RWPE2 (cell line): ENCODE results near the gene STK4.
A peak's percentile ranks its signal among the peaks of the same experiment; 100 is the strongest.

Source experiments
- ATAC-seq: fragments of 200-7000 bp; cut with Tn5 transposase; 3 replicates; pipeline ENCODE4 v1.9.1; 2021; ENCODE audit warnings: low read depth
- DNase-seq: peaks from one replicate; pipeline ENCODE4 v3.0.0-alpha.2; 2020; ENCODE audit warnings: low spot score
- H3K27ac ChIP-seq: fragments of 450-650 bp; 2 replicates; pipeline ENCODE4 v1.5.1; 2017; ENCODE audit warnings: mild to moderate bottlenecking; ENCODE audit not compliant: poor library complexity, severe bottlenecking
- H3K27me3 ChIP-seq: fragments of 250-450 bp; sonication (Bioruptor Pico); 2 replicates; pipeline ENCODE4 v1.5.1; 2021; ENCODE audit warnings: mild to moderate bottlenecking, moderate library complexity; ENCODE audit not compliant: insufficient read depth, poor library complexity, severe bottlenecking
- H3K36me3 ChIP-seq: fragments of 250-450 bp; sonication (Bioruptor Pico); 2 replicates; pipeline ENCODE4 v1.5.1; 2020; ENCODE audit warnings: low read depth, mild to moderate bottlenecking, moderate library complexity
- H3K4me1 ChIP-seq: fragments of 250-450 bp; sonication (Bioruptor Pico); 2 replicates; pipeline ENCODE4 v1.5.1; 2021; ENCODE audit warnings: mild to moderate bottlenecking, moderate library complexity; ENCODE audit not compliant: insufficient read depth, poor library complexity, severe bottlenecking
- H3K4me3 ChIP-seq: fragments of 250-450 bp; sonication (Bioruptor Pico); 2 replicates; pipeline ENCODE4 v1.5.1; 2021; ENCODE audit warnings: mild to moderate bottlenecking, moderate library complexity; ENCODE audit not compliant: severe bottlenecking
- H3K9me3 ChIP-seq: fragments of 250-450 bp; sonication (Bioruptor Pico); 2 replicates; pipeline ENCODE4 v1.5.1; 2021; ENCODE audit warnings: mild to moderate bottlenecking, moderate library complexity; ENCODE audit not compliant: severe bottlenecking
- CTCF ChIP-seq: fragments of 450-650 bp; IDR thresholded peaks from one replicate; pipeline ENCODE4 v1.5.1; 2017; ENCODE audit warnings: mild to moderate bottlenecking, moderate library complexity; ENCODE audit not compliant: poor library complexity, severe bottlenecking

The STK4 gene

GRCh38 chr20:45036044-45036755 lies 69.9 kb downstream of the STK4 start:
- Histone ChIP-seq H3K4me1 (peaks cover 74% of the 10 kb centered on the region), H3K36me3 (peaks cover 37% of the 10 kb centered on the region), H3K27ac (peak overlapping the region; percentile 76), H3K27me3 (no peaks in the 10 kb centered on the region), H3K9me3 (no peaks in the 10 kb centered on the region), H3K4me3 (no peak overlapping the region)
- no peak for TF ChIP-seq CTCF
- DNase-seq (peak; percentile 84), ATAC-seq (peak; percentile 89)

- ATAC-seq (0 out of 3 replicates have a peak, but pooled peaks have one; percentile 15), DNase-seq (no peak)
- peaks cover 80% of the 10 kb centered on the region for H3K4me1 ChIP-seq
- H3K36me3 ChIP-seq = peaks cover 38% of the 10 kb centered on the region
- TF ChIP-seq CTCF = no peak
- H3K4me3 ChIP-seq = no peak overlapping the region
- no peaks in the 10 kb centered on the region for H3K9me3 ChIP-seq
- H3K27me3 ChIP-seq = no peaks in the 10 kb centered on the region
- peak overlapping the region; percentile 76 for H3K27ac ChIP-seq
These were observed 70.7 kb downstream of the STK4 start for GRCh38 chr20:45037050-45037449.

- peaks cover 43% of the 10 kb centered on the region for H3K36me3 ChIP-seq
- no peak for ATAC-seq
- H3K4me3 ChIP-seq = no peak overlapping the region
- DNase-seq = no peak
- H3K27ac ChIP-seq = peak overlapping the region; percentile 76
- peaks cover 80% of the 10 kb centered on the region for H3K4me1 ChIP-seq
- H3K27me3 ChIP-seq = no peaks in the 10 kb centered on the region
- no peaks in the 10 kb centered on the region for H3K9me3 ChIP-seq
- TF ChIP-seq CTCF = no peak
These were observed 71.3 kb downstream of the STK4 start for GRCh38 chr20:45037635-45038034.

- no peak overlapping the region for H3K4me3 ChIP-seq
- H3K27me3 ChIP-seq = no peaks in the 10 kb centered on the region
- no peak for DNase-seq
- no peaks in the 10 kb centered on the region for H3K9me3 ChIP-seq
- H3K4me1 ChIP-seq = peaks cover 77% of the 10 kb centered on the region
- no peak for TF ChIP-seq CTCF
- peaks cover 47% of the 10 kb centered on the region for H3K36me3 ChIP-seq
- ATAC-seq = no peak
- H3K27ac ChIP-seq = peak overlapping the region; percentile 76
These were observed 72.6 kb downstream of the STK4 start for GRCh38 chr20:45038745-45039474.

GRCh38 chr20:45039475-45039820 lies 73.1 kb downstream of the STK4 start:
- peaks cover 43% of the 10 kb centered on the region for H3K36me3 ChIP-seq
- TF ChIP-seq CTCF = no peak
- H3K4me1 ChIP-seq = peaks cover 76% of the 10 kb centered on the region
- no peaks in the 10 kb centered on the region for H3K27me3 ChIP-seq
- no peak overlapping the region for H3K4me3 ChIP-seq
- no peak for ATAC-seq
- H3K9me3 ChIP-seq = no peaks in the 10 kb centered on the region
- DNase-seq = no peak
- peak overlapping the region; percentile 76 for H3K27ac ChIP-seq
